Fibroblast of villous mesenchyme (primary cell): Measurements from ENCODE around the gene BCAR1. TPM values are rescaled to one million over a fixed set of nuclear protein-coding genes. Genes with fewer than 3 reads are reported as not detected.

ENCODE experiments used
- DNase-seq: peaks from one replicate; pipeline ENCODE4 v3.0.0-alpha.2; 2010; ENCODE audit warnings: low read depth
- H3K4me3 ChIP-seq: 2 replicates; pipeline ENCODE4 v1.5.1; 2011; ENCODE audit warnings: low read depth, mild to moderate bottlenecking, low read length
- total RNA-seq: library from RNA; depleted of rRNA; stranded (reverse); fragments of >200 nt; gene quantifications from 2 replicates; pipeline ENCODE4 v1.2.3, GENCODE V29; 2012
- TF ChIP-seq, protein P1 (sequence below): IDR thresholded peaks from 2 replicates; pipeline ENCODE4 v1.5.1; 2012; ENCODE audit warnings: low read depth, mild to moderate bottlenecking, low read length; ENCODE audit not compliant: insufficient read depth

Gene BCAR1
- total RNA-seq, 1 donor, result 87.2 TPM

- H3K4me3 ChIP-seq, result no peak overlapping the region
- no peak for DNase-seq
- TF ChIP-seq, protein P1, sequence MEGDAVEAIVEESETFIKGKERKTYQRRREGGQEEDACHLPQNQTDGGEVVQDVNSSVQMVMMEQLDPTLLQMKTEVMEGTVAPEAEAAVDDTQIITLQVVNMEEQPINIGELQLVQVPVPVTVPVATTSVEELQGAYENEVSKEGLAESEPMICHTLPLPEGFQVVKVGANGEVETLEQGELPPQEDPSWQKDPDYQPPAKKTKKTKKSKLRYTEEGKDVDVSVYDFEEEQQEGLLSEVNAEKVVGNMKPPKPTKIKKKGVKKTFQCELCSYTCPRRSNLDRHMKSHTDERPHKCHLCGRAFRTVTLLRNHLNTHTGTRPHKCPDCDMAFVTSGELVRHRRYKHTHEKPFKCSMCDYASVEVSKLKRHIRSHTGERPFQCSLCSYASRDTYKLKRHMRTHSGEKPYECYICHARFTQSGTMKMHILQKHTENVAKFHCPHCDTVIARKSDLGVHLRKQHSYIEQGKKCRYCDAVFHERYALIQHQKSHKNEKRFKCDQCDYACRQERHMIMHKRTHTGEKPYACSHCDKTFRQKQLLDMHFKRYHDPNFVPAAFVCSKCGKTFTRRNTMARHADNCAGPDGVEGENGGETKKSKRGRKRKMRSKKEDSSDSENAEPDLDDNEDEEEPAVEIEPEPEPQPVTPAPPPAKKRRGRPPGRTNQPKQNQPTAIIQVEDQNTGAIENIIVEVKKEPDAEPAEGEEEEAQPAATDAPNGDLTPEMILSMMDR, result no peak
Measured at GRCh38 chr16:75261590-75262078, 10.2 kb upstream of the BCAR1 start.

- TF ChIP-seq, protein P1, result no peak
- H3K4me3 ChIP-seq, result no peak overlapping the region
- no peak for DNase-seq
Measured at GRCh38 chr16:75260851-75261589, 9.6 kb upstream of the BCAR1 start.

- no peak for DNase-seq
- H3K4me3 ChIP-seq, result no peak overlapping the region
- TF ChIP-seq, protein P1, result no peak
Measured at GRCh38 chr16:75258807-75259141, 7.3 kb upstream of the BCAR1 start.

GRCh38 chr16:75257886-75258806 is 6.7 kb upstream of the BCAR1 start:
- TF ChIP-seq, protein P1, result no peak
- DNase-seq, result no peak
- H3K4me3 ChIP-seq, result no peak overlapping the region

- peak; percentile 84 for DNase-seq
- TF ChIP-seq, protein P1, result no peak
- H3K4me3 ChIP-seq, result peak overlapping the region; percentile 12
Measured at GRCh38 chr16:75256696-75257343, 5.4 kb upstream of the BCAR1 start.

GRCh38 chr16:75256059-75256571 is 4.7 kb upstream of the BCAR1 start:
- DNase-seq, result no peak
- TF ChIP-seq, protein P1, result no peak

More at GRCh38 chr16:75256059-75256571, 4.7 kb upstream of the BCAR1 start:
- H3K4me3 ChIP-seq, result peak overlapping the region; percentile 4
